Measurements from ENCODE around the gene NT5DC3. TPM values are rescaled to one million over a fixed set of nuclear protein-coding genes. Genes with fewer than 3 reads are reported as not detected.

The NT5DC3 gene
- total and polyA plus RNA-seq, 5 donors from 2014 or later: 0.08 to 4.7 (median 0.89) TPM

- Histone ChIP-seq H3K27ac (ENCODE audit: insufficient read depth, low read length, poor library complexity, severe bottlenecking) (no peak overlapping the region), H3K4me3 (ENCODE audit: low read depth, low read length) (no peak overlapping the region), H3K27me3 (ENCODE audit: control insufficient read depth, insufficient read depth, low read length) (no peaks in the 10 kb centered on the region), H3K4me1 (ENCODE audit: control insufficient read depth, insufficient read depth, low read length, poor library complexity, severe bottlenecking) (no peaks in the 10 kb centered on the region), H3K36me3 (ENCODE audit: control insufficient read depth, insufficient read depth, low read length) (no peaks in the 10 kb centered on the region), H3K9me3 (ENCODE audit: control insufficient read depth in 2 of 2, low read length in 2 of 2) (no peaks in the 10 kb centered on the region)
- no peaks in the 10 kb centered on the region for H3K4me1 Mint-ChIP-seq
- ATAC-seq (ENCODE audit: low read depth in 2 of 2) (no peak), DNase-seq (no peak)
- H3K36me3 Mint-ChIP-seq: no peaks in the 10 kb centered on the region
- H3K9me3 Mint-ChIP-seq: peaks cover 0 to 3% (median 0%) of the 10 kb centered on the region in 7 donors
- H3K27me3 Mint-ChIP-seq: peaks cover 9% of the 10 kb centered on the region
- no peak overlapping the region for H3K4me3 Mint-ChIP-seq
- H3K27ac Mint-ChIP-seq: no peak overlapping the region
Measured at GRCh38 chr12:103743788-103744187, 97.2 kb downstream of the NT5DC3 start.

- H3K27ac Mint-ChIP-seq: no peak overlapping the region
- peaks cover 9% of the 10 kb centered on the region for H3K27me3 Mint-ChIP-seq
- H3K4me3 Mint-ChIP-seq: no peak overlapping the region
- H3K27me3 ChIP-seq (ENCODE audit: control insufficient read depth, insufficient read depth, low read length): no peaks in the 10 kb centered on the region
- DNase-seq: no peak
- H3K9me3 Mint-ChIP-seq: peaks cover 0 to 3% (median 0%) of the 10 kb centered on the region in 7 donors
- no peaks in the 10 kb centered on the region for H3K36me3 Mint-ChIP-seq
- H3K27ac ChIP-seq (ENCODE audit: insufficient read depth, low read length, poor library complexity, severe bottlenecking): no peak overlapping the region
- H3K4me1 Mint-ChIP-seq: no peaks in the 10 kb centered on the region
- ATAC-seq (ENCODE audit: low read depth in 2 of 2): no peak
- no peak overlapping the region for H3K4me3 ChIP-seq (ENCODE audit: low read depth, low read length)
- no peaks in the 10 kb centered on the region for H3K9me3 ChIP-seq (ENCODE audit: control insufficient read depth in 2 of 2, low read length in 2 of 2)
- H3K36me3 ChIP-seq (ENCODE audit: control insufficient read depth, insufficient read depth, low read length): no peaks in the 10 kb centered on the region
- H3K4me1 ChIP-seq (ENCODE audit: control insufficient read depth, insufficient read depth, low read length, poor library complexity, severe bottlenecking): no peaks in the 10 kb centered on the region
Measured at GRCh38 chr12:103742349-103742932, 98.6 kb downstream of the NT5DC3 start.

- H3K27ac Mint-ChIP-seq: no peak overlapping the region
- Histone ChIP-seq H3K27ac (ENCODE audit: insufficient read depth, low read length, poor library complexity, severe bottlenecking) (no peak overlapping the region), H3K4me3 (ENCODE audit: low read depth, low read length) (no peak overlapping the region), H3K27me3 (ENCODE audit: control insufficient read depth, insufficient read depth, low read length) (no peaks in the 10 kb centered on the region), H3K36me3 (ENCODE audit: control insufficient read depth, insufficient read depth, low read length) (no peaks in the 10 kb centered on the region), H3K4me1 (ENCODE audit: control insufficient read depth, insufficient read depth, low read length, poor library complexity, severe bottlenecking) (no peaks in the 10 kb centered on the region), H3K9me3 (ENCODE audit: control insufficient read depth in 2 of 2, low read length in 2 of 2) (no peaks in the 10 kb centered on the region)
- H3K9me3 Mint-ChIP-seq: peaks cover 0 to 3% (median 0%) of the 10 kb centered on the region in 7 donors
- no peaks in the 10 kb centered on the region for H3K4me1 Mint-ChIP-seq
- no peaks in the 10 kb centered on the region for H3K36me3 Mint-ChIP-seq
- ATAC-seq (ENCODE audit: low read depth in 2 of 2): no peak
- H3K4me3 Mint-ChIP-seq: no peak overlapping the region
- peaks cover 9% of the 10 kb centered on the region for H3K27me3 Mint-ChIP-seq
- DNase-seq: no peak
Measured at GRCh38 chr12:103737881-103738280, 103.2 kb downstream of the NT5DC3 start.

- Histone ChIP-seq H3K27ac (ENCODE audit: insufficient read depth, low read length, poor library complexity, severe bottlenecking) (no peak overlapping the region), H3K4me3 (ENCODE audit: low read depth, low read length) (no peak overlapping the region), H3K9me3 (ENCODE audit: control insufficient read depth in 2 of 2, low read length in 2 of 2) (peaks cover 0 to under 1% of the 10 kb centered on the region in 2 experiments), H3K27me3 (ENCODE audit: control insufficient read depth, insufficient read depth, low read length) (no peaks in the 10 kb centered on the region), H3K36me3 (ENCODE audit: control insufficient read depth, insufficient read depth, low read length) (no peaks in the 10 kb centered on the region), H3K4me1 (ENCODE audit: control insufficient read depth, insufficient read depth, low read length, poor library complexity, severe bottlenecking) (no peaks in the 10 kb centered on the region)
- H3K9me3 Mint-ChIP-seq: peaks cover under 1 to 4% (median 2%) of the 10 kb centered on the region in 7 donors
- H3K4me3 Mint-ChIP-seq: no peak overlapping the region
- no peaks in the 10 kb centered on the region for H3K4me1 Mint-ChIP-seq
- H3K36me3 Mint-ChIP-seq: no peaks in the 10 kb centered on the region
- peaks cover 9% of the 10 kb centered on the region for H3K27me3 Mint-ChIP-seq
- no peak for ATAC-seq (ENCODE audit: low read depth in 2 of 2)
- no peak overlapping the region for H3K27ac Mint-ChIP-seq
- DNase-seq: no peak
Measured at GRCh38 chr12:103736572-103736971, 104.5 kb downstream of the NT5DC3 start.

GRCh38 chr12:103735291-103735690 is 105.7 kb downstream of the NT5DC3 start:
- H3K4me3 Mint-ChIP-seq: no peak overlapping the region
- Histone ChIP-seq H3K4me3 (ENCODE audit: low read depth, low read length) (no peak overlapping the region), H3K36me3 (ENCODE audit: control insufficient read depth, insufficient read depth, low read length) (no peaks in the 10 kb centered on the region), H3K27me3 (ENCODE audit: control insufficient read depth, insufficient read depth, low read length) (no peaks in the 10 kb centered on the region), H3K4me1 (ENCODE audit: control insufficient read depth, insufficient read depth, low read length, poor library complexity, severe bottlenecking) (no peaks in the 10 kb centered on the region), H3K27ac (ENCODE audit: insufficient read depth, low read length, poor library complexity, severe bottlenecking) (no peak overlapping the region), H3K9me3 (ENCODE audit: control insufficient read depth in 2 of 2, low read length in 2 of 2) (peaks cover 0 to 8% of the 10 kb centered on the region in 2 experiments)
- no peaks in the 10 kb centered on the region for H3K36me3 Mint-ChIP-seq
- ATAC-seq (ENCODE audit: low read depth in 2 of 2): no peak
- no peak for DNase-seq
- peaks cover 4% of the 10 kb centered on the region for H3K27me3 Mint-ChIP-seq
- H3K4me1 Mint-ChIP-seq: no peaks in the 10 kb centered on the region
- peaks cover 1 to 8% (median 4%) of the 10 kb centered on the region in 7 donors for H3K9me3 Mint-ChIP-seq
- no peak overlapping the region for H3K27ac Mint-ChIP-seq

GRCh38 chr12:103734863-103735262 is 106.2 kb downstream of the NT5DC3 start:
- Histone ChIP-seq H3K4me1 (ENCODE audit: control insufficient read depth, insufficient read depth, low read length, poor library complexity, severe bottlenecking) (no peaks in the 10 kb centered on the region), H3K4me3 (ENCODE audit: low read depth, low read length) (no peak overlapping the region), H3K27ac (ENCODE audit: insufficient read depth, low read length, poor library complexity, severe bottlenecking) (no peak overlapping the region), H3K27me3 (ENCODE audit: control insufficient read depth, insufficient read depth, low read length) (no peaks in the 10 kb centered on the region), H3K9me3 (ENCODE audit: control insufficient read depth in 2 of 2, low read length in 2 of 2) (peaks cover 0 to 8% of the 10 kb centered on the region in 2 experiments), H3K36me3 (ENCODE audit: control insufficient read depth, insufficient read depth, low read length) (no peaks in the 10 kb centered on the region)
- Mint-ChIP-seq H3K27ac (peak overlapping the region in 1 of 3 donors; percentile 33), H3K36me3 (no peaks in the 10 kb centered on the region), H3K9me3 (peaks cover 1 to 8% (median 4%) of the 10 kb centered on the region in 7 donors), H3K4me3 (no peak overlapping the region), H3K27me3 (no peaks in the 10 kb centered on the region), H3K4me1 (no peaks in the 10 kb centered on the region)
- ATAC-seq (ENCODE audit: low read depth in 2 of 2) (no peak), DNase-seq (no peak)

GRCh38 chr12:103731539-103731938 is 109.5 kb downstream of the NT5DC3 start:
- no peaks in the 10 kb centered on the region for H3K27me3 ChIP-seq (ENCODE audit: control insufficient read depth, insufficient read depth, low read length)
- no peak overlapping the region for H3K27ac ChIP-seq (ENCODE audit: insufficient read depth, low read length, poor library complexity, severe bottlenecking)
- peaks cover 1 to 8% (median 2%) of the 10 kb centered on the region in 7 donors for H3K9me3 Mint-ChIP-seq
- no peak overlapping the region for H3K4me3 ChIP-seq (ENCODE audit: low read depth, low read length)
- no peaks in the 10 kb centered on the region for H3K4me1 Mint-ChIP-seq
- no peaks in the 10 kb centered on the region for H3K4me1 ChIP-seq (ENCODE audit: control insufficient read depth, insufficient read depth, low read length, poor library complexity, severe bottlenecking)
- H3K27me3 Mint-ChIP-seq: no peaks in the 10 kb centered on the region
- no peak for DNase-seq
- no peaks in the 10 kb centered on the region for H3K36me3 Mint-ChIP-seq
- no peak for ATAC-seq (ENCODE audit: low read depth in 2 of 2)
- H3K36me3 ChIP-seq (ENCODE audit: control insufficient read depth, insufficient read depth, low read length): no peaks in the 10 kb centered on the region
- H3K9me3 ChIP-seq (ENCODE audit: control insufficient read depth in 2 of 2, low read length in 2 of 2): peaks cover 0 to 8% of the 10 kb centered on the region in 2 experiments
- no peak overlapping the region for H3K4me3 Mint-ChIP-seq
- no peak overlapping the region for H3K27ac Mint-ChIP-seq

GRCh38 chr12:103729499-103729898 is 111.5 kb downstream of the NT5DC3 start:
- Mint-ChIP-seq H3K4me1 (no peaks in the 10 kb centered on the region), H3K27me3 (no peaks in the 10 kb centered on the region), H3K9me3 (peaks cover 2 to 8% (median 2%) of the 10 kb centered on the region in 7 donors), H3K36me3 (no peaks in the 10 kb centered on the region), H3K4me3 (no peak overlapping the region), H3K27ac (no peak overlapping the region)
- DNase-seq: no peak
- H3K36me3 ChIP-seq (ENCODE audit: control insufficient read depth, insufficient read depth, low read length): no peaks in the 10 kb centered on the region
- no peak overlapping the region for H3K27ac ChIP-seq (ENCODE audit: insufficient read depth, low read length, poor library complexity, severe bottlenecking)
- H3K9me3 ChIP-seq (ENCODE audit: control insufficient read depth in 2 of 2, low read length in 2 of 2): peaks cover 0 to 8% of the 10 kb centered on the region in 2 experiments
- H3K27me3 ChIP-seq (ENCODE audit: control insufficient read depth, insufficient read depth, low read length): no peaks in the 10 kb centered on the region
- H3K4me3 ChIP-seq (ENCODE audit: low read depth, low read length): no peak overlapping the region
- ATAC-seq (ENCODE audit: low read depth in 2 of 2): no peak
- no peaks in the 10 kb centered on the region for H3K4me1 ChIP-seq (ENCODE audit: control insufficient read depth, insufficient read depth, low read length, poor library complexity, severe bottlenecking)
